Hematopoietic multipotent progenitor cell (in vitro differentiated cells): Measurements from ENCODE around the gene KCNN3. TPM values are rescaled to one million over a fixed set of nuclear protein-coding genes. Genes with fewer than 3 reads are reported as not detected.
A peak's percentile ranks its signal among the peaks of the same experiment; 100 is the strongest.

Source experiments
- DNase-seq, 3 donors: peaks; one replicate each; pipeline ENCODE4 v3.0.0-alpha.2; 2011 to 2015; ENCODE audit warnings: low read depth in 2 of 3, low spot score in 2 of 3
- total RNA-seq: library from RNA; depleted of rRNA; stranded (reverse); fragments of >200 nt; gene quantifications from one replicate; pipeline ENCODE4 v1.2.3, GENCODE V29; 2012

KCNN3 gene
- total RNA-seq, 1 donor = under 0.01 TPM

GRCh38 chr1:154756793-154757548 lies 113.1 kb downstream of the KCNN3 start:
- no peak for DNase-seq

- DNase-seq = no peak
Observed at GRCh38 chr1:154755858-154756730, 114.0 kb downstream of the KCNN3 start.

- no peak for DNase-seq
Observed at GRCh38 chr1:154753426-154753825, 116.7 kb downstream of the KCNN3 start.

GRCh38 chr1:154752273-154753030 lies 117.6 kb downstream of the KCNN3 start:
- peak in 1 of 3 donors; percentile 21 for DNase-seq

- DNase-seq = peak in 1 of 3 donors; percentile 49
Observed at GRCh38 chr1:154751690-154752089, 118.4 kb downstream of the KCNN3 start.

GRCh38 chr1:154750681-154751665 lies 119.1 kb downstream of the KCNN3 start:
- no peak for DNase-seq

- DNase-seq = peak in 1 of 3 donors; percentile 39
Observed at GRCh38 chr1:154749078-154749760, 120.9 kb downstream of the KCNN3 start.

- DNase-seq = no peak
Observed at GRCh38 chr1:154748405-154748775, 121.7 kb downstream of the KCNN3 start.

- DNase-seq = peak in 2 of 3 donors; percentile 46 to 69
Observed at GRCh38 chr1:154747740-154748404, 122.2 kb downstream of the KCNN3 start.

- DNase-seq = no peak
Observed at GRCh38 chr1:154747380-154747739, 122.7 kb downstream of the KCNN3 start.

- no peak for DNase-seq
Observed at GRCh38 chr1:154746622-154747299, 123.3 kb downstream of the KCNN3 start.

GRCh38 chr1:154745750-154746425 lies 124.2 kb downstream of the KCNN3 start:
- DNase-seq = no peak

GRCh38 chr1:154745286-154745731 lies 124.8 kb downstream of the KCNN3 start:
- peak in 1 of 3 donors; percentile 21 for DNase-seq

GRCh38 chr1:154744352-154745035 lies 125.6 kb downstream of the KCNN3 start:
- no peak for DNase-seq

GRCh38 chr1:154743526-154744036 lies 126.5 kb downstream of the KCNN3 start:
- DNase-seq = no peak

GRCh38 chr1:154742606-154743005 lies 127.5 kb downstream of the KCNN3 start:
- no peak for DNase-seq
